OCI-LY1 (cell line): ENCODE data around the gene ELN.

Source experiments
- H2AFZ ChIP-seq: fragments of 200-600 bp; sonication (generic), shearing (Covaris generic); 2 replicates; pipeline ENCODE4 v1.6.0; 2014; ENCODE audit warnings: antibody characterized with exemption, mild to moderate bottlenecking, low read length
- H3F3A ChIP-seq: fragments of 200-600 bp; sonication (generic), shearing (Covaris generic); 2 replicates; pipeline ENCODE4 v1.6.0; 2014; ENCODE audit warnings: mild to moderate bottlenecking, antibody characterized with exemption, low read length, moderate library complexity; ENCODE audit not compliant: insufficient read depth
- H3K27ac ChIP-seq: fragments of 200-600 bp; sonication (generic); 2 replicates; pipeline ENCODE4 v1.5.1; 2014; ENCODE audit warnings: low read length, mixed run types, mild to moderate bottlenecking, low read depth; ENCODE audit not compliant: poor library complexity, severe bottlenecking
- H3K27me3 ChIP-seq: fragments of 200-600 bp; sonication (generic); 2 replicates; pipeline ENCODE4 v1.6.0; 2014; ENCODE audit warnings: antibody characterized with exemption, mild to moderate bottlenecking, low read length, moderate library complexity; ENCODE audit not compliant: insufficient read depth
- H3K36me3 ChIP-seq: fragments of 200-600 bp; sonication (generic); 2 replicates; pipeline ENCODE4 v1.6.1; 2014; ENCODE audit warnings: mild to moderate bottlenecking, antibody characterized with exemption, low read length, moderate library complexity, mixed read lengths; ENCODE audit not compliant: insufficient read depth
- H3K4me1 ChIP-seq: fragments of 200-600 bp; sonication (generic); 2 replicates; pipeline ENCODE4 v1.5.1; 2014; ENCODE audit warnings: mild to moderate bottlenecking, low read length, moderate library complexity; ENCODE audit not compliant: insufficient read depth, severe bottlenecking
- H3K4me2 ChIP-seq: fragments of 200-600 bp; sonication (generic), shearing (Covaris generic); 2 replicates; pipeline ENCODE4 v1.6.1; 2014; ENCODE audit warnings: low read length
- H3K4me3 ChIP-seq: fragments of 200-600 bp; sonication (generic); 2 replicates; pipeline ENCODE4 v1.5.1; 2014; ENCODE audit warnings: low read length, low read depth, mild to moderate bottlenecking, mixed read lengths; ENCODE audit not compliant: poor library complexity, severe bottlenecking
- H3K79me2 ChIP-seq: fragments of 200-600 bp; shearing (Covaris generic); 2 replicates; pipeline ENCODE4 v1.6.1; 2016; ENCODE audit warnings: mixed run types, low read length, mixed read lengths; ENCODE audit not compliant: insufficient read depth
- H3K9ac ChIP-seq: fragments of 200-600 bp; sonication (generic), shearing (Covaris generic); 2 replicates; pipeline ENCODE4 v1.6.1; 2014; ENCODE audit warnings: mild to moderate bottlenecking, low read length, mixed read lengths
- H3K9me2 ChIP-seq: fragments of 200-600 bp; sonication (generic), shearing (Covaris generic); 2 replicates; pipeline ENCODE4 v1.6.1; 2014; ENCODE audit warnings: low read depth, mild to moderate bottlenecking, low read length, mixed read lengths
- H3K9me3 ChIP-seq: fragments of 200-600 bp; shearing (Covaris generic); 2 replicates; pipeline ENCODE4 v1.6.1; 2014; ENCODE audit warnings: low read length, mixed read lengths
- H4K20me1 ChIP-seq: fragments of 200-600 bp; sonication (generic), shearing (Covaris generic); 2 replicates; pipeline ENCODE4 v1.6.0; 2016; ENCODE audit warnings: mild to moderate bottlenecking, low read length; ENCODE audit not compliant: insufficient read depth
- CTCF ChIP-seq: fragments of 200-600 bp; sonication (generic), shearing (Covaris generic); IDR thresholded peaks from 2 replicates; pipeline ENCODE4 v1.5.1; 2017; ENCODE audit warnings: mild to moderate bottlenecking, antibody characterized with exemption, low read length, moderate library complexity, mixed read lengths
- EZH2 ChIP-seq: fragments of 200-600 bp; sonication (generic), shearing (Covaris generic); IDR thresholded peaks from 2 replicates; pipeline ENCODE4 v1.8.0; 2017; ENCODE audit warnings: borderline replicate concordance, mixed run types, mild to moderate bottlenecking, antibody characterized with exemption, low read length, moderate library complexity, mixed read lengths

The ELN gene

GRCh38 chr7:74013539-74014272, 14.3 kb upstream of the ELN start:
- H3K9ac ChIP-seq: no peak overlapping the region

GRCh38 chr7:74014931-74015330, 13.0 kb upstream of the ELN start:
- H3K36me3 ChIP-seq: no peaks in the 10 kb centered on the region
- H3K9me2 ChIP-seq: no peaks in the 10 kb centered on the region
- no peak overlapping the region for H3K27ac ChIP-seq
- H3K9ac ChIP-seq: no peak overlapping the region
- no peak overlapping the region for H3K4me2 ChIP-seq
- no peaks in the 10 kb centered on the region for H3F3A ChIP-seq
- H4K20me1 ChIP-seq: no peaks in the 10 kb centered on the region
- no peak overlapping the region for H3K4me3 ChIP-seq
- TF ChIP-seq CTCF: no peak
- no peak for TF ChIP-seq EZH2
- H3K4me1 ChIP-seq: no peaks in the 10 kb centered on the region
- H3K79me2 ChIP-seq: no peaks in the 10 kb centered on the region
- no peak overlapping the region for H2AFZ ChIP-seq
- H3K9me3 ChIP-seq: no peaks in the 10 kb centered on the region
- peaks cover 16% of the 10 kb centered on the region; the same call in 1 of the 2 replicates for H3K27me3 ChIP-seq

More at GRCh38 chr7:74013539-74014272, 14.3 kb upstream of the ELN start:
- Histone ChIP-seq H4K20me1 (no peaks in the 10 kb centered on the region), H3K9me2 (no peaks in the 10 kb centered on the region), H3F3A (no peaks in the 10 kb centered on the region), H3K9me3 (no peaks in the 10 kb centered on the region), H3K79me2 (no peaks in the 10 kb centered on the region), H3K4me1 (no peaks in the 10 kb centered on the region), H3K36me3 (no peaks in the 10 kb centered on the region), H3K4me2 (no peak overlapping the region), H3K27ac (no peak overlapping the region), H3K27me3 (peaks cover 11% of the 10 kb centered on the region; the same call in 1 of the 2 replicates), H3K4me3 (no peak overlapping the region), H2AFZ (no peak overlapping the region)
- TF ChIP-seq CTCF (no peak), EZH2 (no peak)

- Histone ChIP-seq H3F3A (no peaks in the 10 kb centered on the region), H3K79me2 (no peaks in the 10 kb centered on the region), H3K4me1 (no peaks in the 10 kb centered on the region), H4K20me1 (no peaks in the 10 kb centered on the region), H3K4me3 (no peak overlapping the region), H3K9me2 (no peaks in the 10 kb centered on the region), H3K27ac (no peak overlapping the region), H3K27me3 (peaks cover 16% of the 10 kb centered on the region; the same call in 1 of the 2 replicates), H2AFZ (no peak overlapping the region), H3K36me3 (no peaks in the 10 kb centered on the region), H3K9ac (no peak overlapping the region), H3K4me2 (no peak overlapping the region), H3K9me3 (no peaks in the 10 kb centered on the region)
- TF ChIP-seq CTCF (no peak), EZH2 (no peak)
These were observed 12.3 kb upstream of the ELN start for GRCh38 chr7:74015670-74016069.
